Measurements from ENCODE around the gene MGRN1.

DNA sequence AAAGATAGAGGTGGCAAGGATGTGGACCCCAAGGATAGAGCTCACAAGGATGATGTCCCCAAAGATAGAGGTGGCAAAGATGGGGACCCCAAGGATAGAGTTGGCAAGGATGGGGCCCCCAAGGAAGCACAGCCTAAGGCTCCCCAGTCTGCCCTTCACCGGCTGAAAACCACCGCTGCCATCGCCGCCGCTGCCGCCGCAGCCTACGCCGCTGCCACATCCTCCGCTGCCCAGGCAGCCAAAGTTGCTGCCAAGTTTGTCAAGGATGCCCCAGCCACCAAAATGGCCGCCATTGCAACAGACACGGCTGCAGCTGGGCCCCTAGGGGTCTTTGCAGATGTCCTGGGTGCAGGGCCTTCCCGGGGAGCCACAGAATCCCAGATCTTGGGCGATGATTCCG lies 48.6 kb upstream of the MGRN1 start:
- TF ChIP-seq, protein P1, sequence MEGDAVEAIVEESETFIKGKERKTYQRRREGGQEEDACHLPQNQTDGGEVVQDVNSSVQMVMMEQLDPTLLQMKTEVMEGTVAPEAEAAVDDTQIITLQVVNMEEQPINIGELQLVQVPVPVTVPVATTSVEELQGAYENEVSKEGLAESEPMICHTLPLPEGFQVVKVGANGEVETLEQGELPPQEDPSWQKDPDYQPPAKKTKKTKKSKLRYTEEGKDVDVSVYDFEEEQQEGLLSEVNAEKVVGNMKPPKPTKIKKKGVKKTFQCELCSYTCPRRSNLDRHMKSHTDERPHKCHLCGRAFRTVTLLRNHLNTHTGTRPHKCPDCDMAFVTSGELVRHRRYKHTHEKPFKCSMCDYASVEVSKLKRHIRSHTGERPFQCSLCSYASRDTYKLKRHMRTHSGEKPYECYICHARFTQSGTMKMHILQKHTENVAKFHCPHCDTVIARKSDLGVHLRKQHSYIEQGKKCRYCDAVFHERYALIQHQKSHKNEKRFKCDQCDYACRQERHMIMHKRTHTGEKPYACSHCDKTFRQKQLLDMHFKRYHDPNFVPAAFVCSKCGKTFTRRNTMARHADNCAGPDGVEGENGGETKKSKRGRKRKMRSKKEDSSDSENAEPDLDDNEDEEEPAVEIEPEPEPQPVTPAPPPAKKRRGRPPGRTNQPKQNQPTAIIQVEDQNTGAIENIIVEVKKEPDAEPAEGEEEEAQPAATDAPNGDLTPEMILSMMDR (IDR thresholded peaks at IDR 0.05): no peak
- TF ChIP-seq EP300 (IDR thresholded peaks at IDR 0.05): no peak

All from ovary (tissue), 3 donors.